Gastroesophageal sphincter (tissue), 3 donors: Measurements from ENCODE around the gene PSMD7.

Source experiments
- CTCF ChIP-seq, 4 experiments: fragments of 200-600 bp in 2 of 4; fragments of 450-650 bp in 2 of 4; sonication (generic) in 1 of 4; IDR thresholded peaks; one replicate each; pipeline ENCODE4 v1.5.1; 2017 to 2019; ENCODE audit warnings: antibody characterized with exemption in 4 of 4, mild to moderate bottlenecking in 2 of 4, moderate library complexity in 2 of 4
- POLR2A ChIP-seq, 2 donors: fragments of 450-650 bp; IDR thresholded peaks; one replicate each; pipeline ENCODE4 v1.6.1; 2017; ENCODE audit warnings: antibody characterized with exemption in 2 of 2, mild to moderate bottlenecking in 2 of 2, moderate library complexity in 1 of 2

GRCh38 chr16:74253161-74253938 is 43.3 kb upstream of the PSMD7 start:
- TF ChIP-seq CTCF (IDR thresholded peaks at IDR 0.05) (no peak), POLR2A (IDR thresholded peaks at IDR 0.05) (no peak)
